H1 (cell line): ENCODE results near the gene HIPK1.

ENCODE experiments used
- ASH2L ChIP-seq: fragments of 200-600, 300-600 bp; sonication (generic); IDR thresholded peaks from one replicate; pipeline ENCODE4 v1.7.1; 2017; ENCODE audit warnings: low read length
- BCL11A ChIP-seq, 2 experiments: IDR thresholded peaks; one replicate each; pipeline ENCODE4 v1.6.1; 2011; ENCODE audit warnings: low read depth in 2 of 2, low read length in 2 of 2, mild to moderate bottlenecking in 2 of 2
- CBX5 ChIP-seq: fragments of 300-800, 300-1000 bp; sonication (generic); IDR thresholded peaks from 2 replicates; pipeline ENCODE4 v1.7.1; 2016; ENCODE audit warnings: antibody characterized with exemption, low read length, low read depth
- EZH2 ChIP-seq: fragments of 200-600 bp; sonication (generic); IDR thresholded peaks from 2 replicates; pipeline ENCODE4 v1.7.1; 2012; ENCODE audit warnings: low read depth, mild to moderate bottlenecking, moderate library complexity, low read length, inconsistent platforms; ENCODE audit not compliant: severe bottlenecking
- GABPA ChIP-seq: IDR thresholded peaks from 2 replicates; pipeline ENCODE4 v1.6.1; 2011; ENCODE audit warnings: mild to moderate bottlenecking, low read length, moderate library complexity, borderline replicate concordance; ENCODE audit not compliant: insufficient read depth
- KDM1A ChIP-seq: fragments of 200-600, 300-600 bp; sonication (generic); IDR thresholded peaks from 2 replicates; pipeline ENCODE4 v1.7.1; 2016; ENCODE audit warnings: mild to moderate bottlenecking, low read length, borderline replicate concordance
- POLR2A ChIP-seq, 2 experiments: IDR thresholded peaks; 1 replicate in 1 of 2; 2 replicates in 1 of 2; pipeline ENCODE4 v1.6.1; 2011; ENCODE audit warnings: low read depth in 2 of 2, low read length in 2 of 2, mild to moderate bottlenecking in 2 of 2; ENCODE audit errors: control extremely low read depth in 1 of 2
- SIN3A ChIP-seq, 2 experiments: IDR thresholded peaks in 1 of 2; conservative IDR thresholded peaks in 1 of 2; 2 replicates each; pipeline ENCODE4 v1.6.1; 2011 to 2012; ENCODE audit warnings: low read length in 2 of 2, improper control_type of control experiment in 1 of 2, low read depth in 1 of 2, mild to moderate bottlenecking in 1 of 2
- SIX5 ChIP-seq: IDR thresholded peaks from 2 replicates; pipeline ENCODE4 v1.6.1; 2011; ENCODE audit warnings: mild to moderate bottlenecking, low read depth, low read length
- SP1 ChIP-seq: IDR thresholded peaks from 2 replicates; pipeline ENCODE4 v1.6.1; 2011; ENCODE audit warnings: low read depth, low read length
- SUZ12 ChIP-seq: fragments of 200-600 bp; sonication (generic); IDR thresholded peaks from 2 replicates; pipeline ENCODE4 v1.6.1; 2012; ENCODE audit warnings: mild to moderate bottlenecking, inconsistent platforms, low read length, moderate library complexity, mixed read lengths
- TF ChIP-seq, protein P1 (sequence below), 3 experiments: IDR thresholded peaks; 1 replicate in 2 of 3; 2 replicates in 1 of 3; pipeline versions ENCODE4 v1.5.1 to v1.6.1; 2011; ENCODE audit warnings: low read length in 3 of 3, mild to moderate bottlenecking in 3 of 3, inconsistent platforms in 2 of 3, low read depth in 1 of 3, moderate library complexity in 1 of 3; ENCODE audit not compliant: insufficient read depth in 1 of 3; ENCODE audit errors: control extremely low read depth in 1 of 3

- TF ChIP-seq, protein P1, sequence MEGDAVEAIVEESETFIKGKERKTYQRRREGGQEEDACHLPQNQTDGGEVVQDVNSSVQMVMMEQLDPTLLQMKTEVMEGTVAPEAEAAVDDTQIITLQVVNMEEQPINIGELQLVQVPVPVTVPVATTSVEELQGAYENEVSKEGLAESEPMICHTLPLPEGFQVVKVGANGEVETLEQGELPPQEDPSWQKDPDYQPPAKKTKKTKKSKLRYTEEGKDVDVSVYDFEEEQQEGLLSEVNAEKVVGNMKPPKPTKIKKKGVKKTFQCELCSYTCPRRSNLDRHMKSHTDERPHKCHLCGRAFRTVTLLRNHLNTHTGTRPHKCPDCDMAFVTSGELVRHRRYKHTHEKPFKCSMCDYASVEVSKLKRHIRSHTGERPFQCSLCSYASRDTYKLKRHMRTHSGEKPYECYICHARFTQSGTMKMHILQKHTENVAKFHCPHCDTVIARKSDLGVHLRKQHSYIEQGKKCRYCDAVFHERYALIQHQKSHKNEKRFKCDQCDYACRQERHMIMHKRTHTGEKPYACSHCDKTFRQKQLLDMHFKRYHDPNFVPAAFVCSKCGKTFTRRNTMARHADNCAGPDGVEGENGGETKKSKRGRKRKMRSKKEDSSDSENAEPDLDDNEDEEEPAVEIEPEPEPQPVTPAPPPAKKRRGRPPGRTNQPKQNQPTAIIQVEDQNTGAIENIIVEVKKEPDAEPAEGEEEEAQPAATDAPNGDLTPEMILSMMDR (IDR thresholded peaks at IDR 0.05; ENCODE audit: control extremely low read depth in 1 of 3, insufficient read depth in 1 of 3, low read depth in 1 of 3, low read length in 3 of 3), result no peak
- no peak for TF ChIP-seq GABPA
- TF ChIP-seq CBX5, result no peak
- TF ChIP-seq SIN3A (conservative IDR thresholded peaks at IDR 0.05 in 1 of 2, IDR thresholded peaks at IDR 0.05 in 1 of 2; ENCODE audit: low read depth in 1 of 2, low read length in 2 of 2), result no peak
- no peak for TF ChIP-seq BCL11A (IDR thresholded peaks at IDR 0.05; ENCODE audit: low read depth in 2 of 2, low read length in 2 of 2)
- no peak for TF ChIP-seq KDM1A
- no peak for TF ChIP-seq EZH2
- no peak for TF ChIP-seq SP1
- no peak for TF ChIP-seq POLR2A (IDR thresholded peaks at IDR 0.05; ENCODE audit: control extremely low read depth in 1 of 2, low read depth in 2 of 2, low read length in 2 of 2)
- TF ChIP-seq SIX5, result no peak
- no peak for TF ChIP-seq SUZ12
- TF ChIP-seq ASH2L, result no peak
Observed at GRCh38 chr1:113999799-114000198, 70.7 kb downstream of the HIPK1 start.
